Activated naive CD4-positive, alpha-beta T cell treated with anti-CD3 and anti-CD28 coated beads, Interleukin-2, amount 50 U/mL, for 72 hours (primary cell): ENCODE results near the gene TIFAB. TPM values are rescaled to one million over a fixed set of nuclear protein-coding genes. Genes with fewer than 3 reads are reported as not detected.
"Not testable (repeated sequence)": the region's sequence is repeated elsewhere in the genome, so short reads cannot be mapped to it uniquely, and the experiment has no call there.

Experiments used
- ATAC-seq, 2 donors: fragments of 150-1000 bp; cut with Tn5 transposase; 2 replicates each; pipeline ENCODE4 v1.10.0; 2021; ENCODE audit warnings: mild to moderate bottlenecking in 2 of 2, moderate library complexity in 2 of 2
- DNase-seq, 2 donors: peaks; one replicate each; pipeline ENCODE4 v3.0.0; 2021 to 2022; ENCODE audit warnings: low spot score in 2 of 2
- H3K27ac Mint-ChIP-seq, 2 donors: one replicate each; pipeline ENCODE4 v1.8.0; 2022; ENCODE audit warnings: mild to moderate bottlenecking in 2 of 2, mixed read lengths in 2 of 2
- H3K36me3 Mint-ChIP-seq, 2 donors: one replicate each; pipeline ENCODE4 v1.8.0; 2022; ENCODE audit warnings: mixed read lengths in 2 of 2
- H3K9me3 Mint-ChIP-seq, 2 donors: one replicate each; pipeline ENCODE4 v1.8.0; 2022; ENCODE audit warnings: mixed read lengths in 2 of 2
- total RNA-seq, 2 donors: library from RNA; stranded (reverse); gene quantifications; one replicate each; pipeline ENCODE4 v1.2.3, GENCODE V29; 2022

The TIFAB gene
- total RNA-seq, result not detected

GRCh38 chr5:135452321-135453030 lies at the start of gene TIFAB:
TIFAB (minus strand) TSS chr5:135452351; CDS start chr5:135449939, 2,412 bp downstream.
- Mint-ChIP-seq H3K27ac (no peak within 1 kb of the TSS), H3K36me3 (no peaks in the 10 kb centered on the region), H3K9me3 (no peaks in the 10 kb centered on the region)
- ATAC-seq (no peak), DNase-seq (peak in 1 of 2 donors; percentile 33)

- Mint-ChIP-seq H3K36me3 (no peaks in the 10 kb centered on the region), H3K27ac (no peak overlapping the region), H3K9me3 (no peaks in the 10 kb centered on the region)
- ATAC-seq, result no peak
- DNase-seq, result no peak
Observed at GRCh38 chr5:135498637-135498995, 46.5 kb upstream of the TIFAB start.

- no peak overlapping the region for H3K27ac Mint-ChIP-seq
- no peaks in the 10 kb centered on the region for H3K9me3 Mint-ChIP-seq
- no peaks in the 10 kb centered on the region for H3K36me3 Mint-ChIP-seq
- DNase-seq (no peak), ATAC-seq (no peak)
Observed at GRCh38 chr5:135497971-135498636, 46.0 kb upstream of the TIFAB start.

- ATAC-seq, DNase-seq, H3K27ac Mint-ChIP-seq, H3K9me3 Mint-ChIP-seq, H3K36me3 Mint-ChIP-seq: not testable (repeated sequence)
Observed at GRCh38 chr5:135495531-135495930, 43.4 kb upstream of the TIFAB start.

- no peak for DNase-seq
- Mint-ChIP-seq H3K9me3 (no peaks in the 10 kb centered on the region), H3K36me3 (peaks cover 0 to 6% of the 10 kb centered on the region in 2 donors), H3K27ac (no peak overlapping the region)
- no peak for ATAC-seq
Observed at GRCh38 chr5:135494196-135494595, 42.0 kb upstream of the TIFAB start.

GRCh38 chr5:135493406-135494180 lies 41.4 kb upstream of the TIFAB start:
- no peak for DNase-seq
- peak; percentile 18 to 79 for ATAC-seq
- Mint-ChIP-seq H3K9me3 (no peaks in the 10 kb centered on the region), H3K27ac (no peak overlapping the region), H3K36me3 (peaks cover 0 to 6% of the 10 kb centered on the region in 2 donors)

GRCh38 chr5:135492319-135492626 lies 40.1 kb upstream of the TIFAB start:
- Mint-ChIP-seq H3K27ac (no peak overlapping the region), H3K9me3 (no peaks in the 10 kb centered on the region), H3K36me3 (peaks cover 0 to 6% of the 10 kb centered on the region in 2 donors)
- DNase-seq (no peak), ATAC-seq (no peak)

GRCh38 chr5:135491552-135492318 lies 39.6 kb upstream of the TIFAB start:
- DNase-seq, result no peak
- Mint-ChIP-seq H3K27ac (no peak overlapping the region), H3K36me3 (peaks cover 0 to 6% of the 10 kb centered on the region in 2 donors), H3K9me3 (no peaks in the 10 kb centered on the region)
- ATAC-seq, result no peak

- no peak overlapping the region for H3K27ac Mint-ChIP-seq
- ATAC-seq (no peak), DNase-seq (no peak)
- peaks cover 0 to 6% of the 10 kb centered on the region in 2 donors for H3K36me3 Mint-ChIP-seq
- no peaks in the 10 kb centered on the region for H3K9me3 Mint-ChIP-seq
Observed at GRCh38 chr5:135491038-135491551, 38.9 kb upstream of the TIFAB start.

- H3K36me3 Mint-ChIP-seq, result peaks cover 0 to 6% of the 10 kb centered on the region in 2 donors
- H3K9me3 Mint-ChIP-seq, result no peaks in the 10 kb centered on the region
- DNase-seq (no peak), ATAC-seq (peak in 1 of 2 donors; percentile 23)
- no peak overlapping the region for H3K27ac Mint-ChIP-seq
Observed at GRCh38 chr5:135490245-135491037, 38.3 kb upstream of the TIFAB start.

GRCh38 chr5:135489466-135490244 lies 37.5 kb upstream of the TIFAB start:
- H3K9me3 Mint-ChIP-seq, result no peaks in the 10 kb centered on the region
- H3K36me3 Mint-ChIP-seq, result peaks cover 0 to 6% of the 10 kb centered on the region in 2 donors
- H3K27ac Mint-ChIP-seq, result no peak overlapping the region
- DNase-seq, result no peak
- ATAC-seq, result no peak

- no peak for ATAC-seq
- peaks cover 0 to 6% of the 10 kb centered on the region in 2 donors for H3K36me3 Mint-ChIP-seq
- H3K27ac Mint-ChIP-seq, result no peak overlapping the region
- DNase-seq, result no peak
- no peaks in the 10 kb centered on the region for H3K9me3 Mint-ChIP-seq
Observed at GRCh38 chr5:135488727-135489465, 36.7 kb upstream of the TIFAB start.

GRCh38 chr5:135487839-135488514 lies 35.8 kb upstream of the TIFAB start:
- ATAC-seq (no peak), DNase-seq (no peak)
- Mint-ChIP-seq H3K27ac (no peak overlapping the region), H3K36me3 (peaks cover 0 to 6% of the 10 kb centered on the region in 2 donors), H3K9me3 (no peaks in the 10 kb centered on the region)

- Mint-ChIP-seq H3K27ac (no peak overlapping the region), H3K9me3 (no peaks in the 10 kb centered on the region), H3K36me3 (peaks cover 0 to 6% of the 10 kb centered on the region in 2 donors)
- no peak for ATAC-seq
- no peak for DNase-seq
Observed at GRCh38 chr5:135487037-135487395, 34.9 kb upstream of the TIFAB start.
